Measurements from ENCODE around the gene COL20A1.

Gene COL20A1

DNA sequence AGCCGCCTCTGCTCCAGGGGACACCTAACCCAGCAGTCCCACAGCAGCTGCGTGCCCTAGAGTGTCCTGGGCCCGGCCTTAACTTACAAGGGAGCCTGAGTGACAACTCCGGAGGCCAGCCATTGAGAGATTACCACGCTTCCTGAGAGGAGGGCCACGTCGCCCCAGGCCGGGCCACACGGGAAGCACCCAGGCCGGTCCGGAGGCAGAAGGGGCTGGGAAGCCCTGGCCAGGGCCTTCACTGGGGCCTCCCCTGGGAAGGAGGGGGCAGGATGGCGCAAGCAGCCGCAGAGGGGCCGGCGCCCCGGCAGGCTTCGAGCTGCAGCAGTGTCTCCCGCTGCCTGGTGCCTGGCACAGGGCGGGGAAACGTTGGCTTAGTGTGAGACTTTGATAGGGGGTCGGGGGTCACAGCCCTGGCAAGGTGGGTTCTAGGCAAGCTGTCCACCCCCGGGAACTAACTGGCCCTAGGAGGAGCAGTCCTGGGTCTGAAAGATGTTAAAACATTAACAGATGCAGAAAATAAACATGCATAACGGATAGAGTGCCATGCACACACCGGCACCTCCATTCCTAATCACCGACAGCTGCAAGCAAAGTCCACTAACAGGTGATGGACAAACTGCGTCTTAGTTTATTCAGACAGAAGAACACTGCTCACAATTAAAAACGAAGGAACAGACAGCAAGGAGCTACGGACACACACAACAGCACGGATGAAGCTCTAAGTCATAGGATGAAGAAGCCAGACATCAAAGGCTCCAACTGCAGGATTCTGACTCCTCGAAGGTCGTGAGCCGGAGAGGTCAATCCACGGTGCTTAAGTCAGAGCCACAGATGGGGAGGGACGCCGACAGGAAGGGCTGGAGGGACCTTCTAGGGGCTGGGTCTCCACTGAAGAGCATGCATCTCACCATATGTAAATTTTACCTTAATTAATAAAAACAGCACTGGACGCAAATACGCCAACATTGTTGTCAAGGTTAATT is 50.8 kb downstream of the COL20A1 start:
- H3K27me3 ChIP-seq (ENCODE audit: control insufficient read depth, insufficient read depth, low read length) = no peaks in the 10 kb centered on the region
- no peaks in the 10 kb centered on the region for H3K9me3 ChIP-seq (ENCODE audit: control insufficient read depth, low read length)
- H3K4me3 ChIP-seq (ENCODE audit: low read length) = no peak overlapping the region
- H3K36me3 ChIP-seq (ENCODE audit: control insufficient read depth, insufficient read depth, low read length) = no peaks in the 10 kb centered on the region
- no peak overlapping the region for H3K9ac ChIP-seq (ENCODE audit: low read length)
- H3K4me1 ChIP-seq (ENCODE audit: control insufficient read depth, insufficient read depth, low read length) = no peaks in the 10 kb centered on the region

DNA sequence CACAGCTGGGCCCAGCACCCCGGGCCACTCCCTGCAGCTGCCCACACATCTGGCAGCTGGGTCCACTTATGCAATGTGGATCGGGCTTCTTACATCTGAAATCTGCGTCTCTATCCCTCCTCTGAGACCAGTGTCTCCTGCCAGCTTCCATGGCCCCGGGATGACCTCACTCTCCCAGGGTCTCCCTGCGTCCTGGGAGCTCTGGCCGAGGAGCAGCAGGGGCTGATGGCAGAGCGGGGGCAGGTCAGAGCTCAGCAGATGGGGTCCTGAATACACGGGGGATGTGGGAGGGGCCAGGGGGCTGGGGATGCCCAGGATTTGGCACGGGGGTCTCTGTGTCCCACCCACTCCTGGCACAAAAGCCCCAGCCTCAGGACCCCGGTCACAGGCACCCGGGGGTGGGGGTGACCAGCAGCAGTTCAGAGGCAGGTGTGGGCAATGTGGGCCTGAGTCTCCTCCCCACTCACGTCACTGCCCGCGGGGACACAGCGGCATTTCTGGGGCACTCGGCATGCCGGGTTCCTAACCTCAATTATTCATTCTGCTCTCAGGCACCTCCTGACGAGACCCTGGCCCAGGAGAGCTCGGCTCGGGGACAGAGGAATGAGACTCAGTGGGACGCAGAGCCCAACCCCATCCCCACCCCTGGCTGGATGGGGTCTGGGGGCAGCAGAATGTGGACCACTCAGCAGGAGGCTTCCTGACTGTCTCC is 51.8 kb downstream of the COL20A1 start:
- no peak overlapping the region for H3K9ac ChIP-seq (ENCODE audit: low read length)
- H3K4me1 ChIP-seq (ENCODE audit: control insufficient read depth, insufficient read depth, low read length) = no peaks in the 10 kb centered on the region
- no peaks in the 10 kb centered on the region for H3K27me3 ChIP-seq (ENCODE audit: control insufficient read depth, insufficient read depth, low read length)
- no peaks in the 10 kb centered on the region for H3K36me3 ChIP-seq (ENCODE audit: control insufficient read depth, insufficient read depth, low read length)
- H3K4me3 ChIP-seq (ENCODE audit: low read length) = no peak overlapping the region
- no peaks in the 10 kb centered on the region for H3K9me3 ChIP-seq (ENCODE audit: control insufficient read depth, low read length)

DNA sequence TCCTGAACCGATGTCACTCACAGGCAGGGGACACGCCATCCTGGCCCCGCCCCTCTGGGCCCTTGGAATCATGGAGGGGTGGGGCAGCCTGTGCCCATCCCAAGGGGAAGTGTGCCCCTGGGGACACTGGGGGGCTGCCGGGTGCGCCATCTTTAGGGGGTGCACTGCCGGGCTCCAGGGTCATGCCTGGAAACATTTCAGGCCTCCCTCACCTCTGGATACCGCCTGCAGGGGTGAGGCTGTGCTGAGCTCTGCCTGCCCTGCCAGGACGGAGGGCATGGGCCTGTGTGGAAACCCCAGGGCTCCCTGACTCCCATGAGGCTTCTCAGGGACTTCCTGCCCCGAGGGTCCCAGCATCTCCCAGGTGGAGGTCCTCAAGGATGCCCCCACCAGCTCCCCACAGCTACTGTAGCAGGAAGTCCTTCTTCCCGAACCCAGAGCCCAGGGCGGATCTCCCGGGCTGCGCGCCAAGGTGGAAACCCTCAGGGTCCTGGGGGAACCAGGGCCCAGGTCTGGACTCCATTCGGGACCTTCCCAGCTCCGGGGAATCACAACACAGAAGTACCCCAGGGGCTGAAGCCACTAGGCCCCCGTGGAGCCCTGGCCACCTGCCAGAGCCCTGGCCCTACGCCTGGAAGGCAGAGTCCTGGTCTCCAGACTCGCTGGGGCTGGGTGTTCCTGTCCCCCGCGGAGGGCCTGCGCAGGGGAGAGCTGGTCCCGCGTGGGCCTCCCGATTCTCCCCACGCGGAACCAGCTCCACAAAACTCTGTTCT is 52.5 kb downstream of the COL20A1 start:
- no peaks in the 10 kb centered on the region for H3K4me1 ChIP-seq (ENCODE audit: control insufficient read depth, insufficient read depth, low read length)
- H3K9ac ChIP-seq (ENCODE audit: low read length) = no peak overlapping the region
- no peaks in the 10 kb centered on the region for H3K36me3 ChIP-seq (ENCODE audit: control insufficient read depth, insufficient read depth, low read length)
- no peak overlapping the region for H3K4me3 ChIP-seq (ENCODE audit: low read length)
- no peaks in the 10 kb centered on the region for H3K9me3 ChIP-seq (ENCODE audit: control insufficient read depth, low read length)
- no peaks in the 10 kb centered on the region for H3K27me3 ChIP-seq (ENCODE audit: control insufficient read depth, insufficient read depth, low read length)

DNA sequence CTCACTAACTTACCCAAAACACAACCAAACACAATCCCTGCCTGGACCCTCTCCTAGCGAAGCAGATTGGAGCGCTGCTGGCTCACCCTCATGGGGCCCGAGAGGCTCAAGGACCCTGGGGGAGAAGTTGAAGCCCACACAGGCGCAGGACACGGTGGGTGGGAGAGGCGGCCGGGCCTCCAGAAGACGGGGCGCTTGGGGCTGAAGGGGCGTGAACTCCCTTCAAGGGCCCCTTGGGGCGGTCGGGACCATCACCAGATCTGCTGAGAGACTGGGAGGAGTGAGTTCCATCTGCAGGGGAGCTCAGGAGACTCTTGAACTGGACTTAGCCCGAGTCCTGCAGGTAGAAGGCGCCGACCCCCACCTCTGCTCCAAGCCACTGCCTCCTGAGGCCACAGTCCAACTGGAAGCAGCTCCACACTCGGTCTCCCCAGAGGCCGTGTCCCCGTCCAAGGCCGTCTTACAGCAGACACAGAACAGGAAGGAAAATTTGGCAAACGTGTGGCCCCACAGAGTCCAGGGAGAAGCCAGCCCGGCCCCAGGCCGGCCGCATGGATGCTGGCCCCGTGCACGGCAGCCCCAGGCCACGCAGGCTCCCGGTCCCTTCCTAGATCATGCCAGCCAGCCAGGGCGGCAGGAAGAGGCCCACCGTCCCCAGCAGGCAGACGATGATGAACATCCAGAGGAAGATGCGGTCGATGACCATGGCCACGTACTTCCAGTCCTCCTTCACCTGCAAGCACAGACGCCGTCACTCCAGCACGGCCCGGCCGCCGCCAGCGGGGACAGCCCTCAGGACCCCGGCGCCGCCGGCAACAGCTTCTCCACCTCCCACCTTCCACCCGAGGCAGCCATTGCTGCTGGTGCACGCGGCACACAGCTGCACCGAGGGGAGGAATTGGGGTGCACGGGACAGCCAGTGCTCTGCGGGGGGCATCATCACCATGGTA is 53.4 kb downstream of the COL20A1 start:
- Histone ChIP-seq H3K9ac (ENCODE audit: low read length) (no peak overlapping the region), H3K9me3 (ENCODE audit: control insufficient read depth, low read length) (no peaks in the 10 kb centered on the region), H3K4me1 (ENCODE audit: control insufficient read depth, insufficient read depth, low read length) (no peaks in the 10 kb centered on the region), H3K4me3 (ENCODE audit: low read length) (no peak overlapping the region), H3K27me3 (ENCODE audit: control insufficient read depth, insufficient read depth, low read length) (no peaks in the 10 kb centered on the region), H3K36me3 (ENCODE audit: control insufficient read depth, insufficient read depth, low read length) (no peaks in the 10 kb centered on the region)

DNA sequence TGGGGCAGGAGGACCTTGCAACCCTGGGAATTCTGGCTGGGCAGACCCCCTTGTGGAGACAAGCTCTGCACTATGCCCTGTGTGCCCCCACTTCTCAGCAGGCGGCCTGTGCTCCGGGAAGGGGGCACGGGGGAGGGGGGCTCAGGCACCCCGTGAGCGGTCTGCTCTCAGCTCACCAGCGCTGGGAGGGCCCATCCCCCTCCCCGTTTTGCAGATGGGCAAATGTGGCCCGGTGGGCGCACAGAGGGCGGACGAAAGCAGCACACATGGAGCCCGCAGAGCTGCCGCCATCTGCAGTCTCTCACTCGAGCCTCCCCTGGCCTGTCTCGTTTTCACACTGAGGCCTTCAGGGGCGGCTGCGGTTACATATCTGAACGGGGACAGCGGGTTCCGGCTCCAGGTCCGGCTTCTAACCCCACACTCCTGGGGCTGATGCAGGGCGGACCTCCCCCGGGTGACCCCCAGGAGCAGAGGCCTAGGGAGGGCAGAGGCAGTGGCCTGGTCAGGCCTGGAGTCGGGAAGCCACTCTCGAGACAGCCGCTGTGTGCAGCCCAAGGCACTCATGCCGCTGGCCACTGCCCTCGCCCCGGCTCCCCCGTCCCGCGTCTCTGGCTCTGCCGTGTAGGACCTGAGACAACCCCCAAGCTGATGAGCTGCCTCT is 54.2 kb downstream of the COL20A1 start:
- no peak overlapping the region for H3K9ac ChIP-seq (ENCODE audit: low read length)
- H3K27me3 ChIP-seq (ENCODE audit: control insufficient read depth, insufficient read depth, low read length) = no peaks in the 10 kb centered on the region
- H3K9me3 ChIP-seq (ENCODE audit: control insufficient read depth, low read length) = no peaks in the 10 kb centered on the region
- H3K4me1 ChIP-seq (ENCODE audit: control insufficient read depth, insufficient read depth, low read length) = no peaks in the 10 kb centered on the region
- no peaks in the 10 kb centered on the region for H3K36me3 ChIP-seq (ENCODE audit: control insufficient read depth, insufficient read depth, low read length)
- no peak overlapping the region for H3K4me3 ChIP-seq (ENCODE audit: low read length)

DNA sequence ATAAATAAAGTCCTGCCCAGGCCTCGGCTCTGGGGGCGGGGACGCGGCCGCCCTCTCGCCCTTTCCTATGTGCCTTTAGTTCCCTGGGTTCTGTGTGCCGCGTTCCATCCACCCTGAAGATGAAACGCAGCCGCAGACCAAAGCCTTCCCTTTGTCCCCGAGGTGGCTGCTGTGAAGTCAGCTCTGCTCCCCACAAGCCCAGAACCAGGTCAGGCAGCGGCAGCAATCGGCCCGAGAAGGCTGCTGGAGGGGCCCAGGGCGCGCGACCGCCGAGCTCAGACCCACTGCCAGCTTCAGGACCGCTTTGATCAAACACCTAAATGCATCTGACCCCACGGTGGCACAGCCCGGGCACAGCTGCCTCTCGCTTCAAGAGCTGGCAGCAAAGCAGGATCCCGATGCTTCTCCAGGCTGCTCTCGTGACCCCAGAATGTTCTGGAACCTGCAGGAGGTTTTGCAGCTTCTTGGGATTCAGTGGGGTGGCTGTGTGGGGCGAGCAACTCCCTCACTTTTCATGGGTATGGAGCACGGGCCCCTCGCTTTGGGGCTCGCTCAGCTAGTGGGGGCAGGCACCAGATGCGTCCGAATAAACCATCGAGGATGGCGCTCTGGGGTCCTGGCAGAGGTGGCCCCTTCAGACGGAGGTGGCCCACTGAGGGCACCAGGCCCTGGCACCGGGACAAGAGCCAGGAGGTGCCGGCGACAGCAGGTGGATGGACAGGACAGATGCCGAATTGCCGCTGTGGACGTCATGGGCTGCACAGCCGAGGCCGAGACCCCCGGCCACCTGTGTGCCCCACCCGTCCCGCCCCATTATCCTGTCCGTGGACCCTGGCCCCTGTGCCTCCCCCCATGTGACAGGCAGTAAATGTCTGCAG is 55.2 kb downstream of the COL20A1 start:
- Histone ChIP-seq H3K36me3 (ENCODE audit: control insufficient read depth, insufficient read depth, low read length) (no peaks in the 10 kb centered on the region), H3K4me1 (ENCODE audit: control insufficient read depth, insufficient read depth, low read length) (no peaks in the 10 kb centered on the region), H3K9ac (ENCODE audit: low read length) (no peak overlapping the region), H3K4me3 (ENCODE audit: low read length) (no peak overlapping the region), H3K27me3 (ENCODE audit: control insufficient read depth, insufficient read depth, low read length) (no peaks in the 10 kb centered on the region), H3K9me3 (ENCODE audit: control insufficient read depth, low read length) (no peaks in the 10 kb centered on the region)

DNA sequence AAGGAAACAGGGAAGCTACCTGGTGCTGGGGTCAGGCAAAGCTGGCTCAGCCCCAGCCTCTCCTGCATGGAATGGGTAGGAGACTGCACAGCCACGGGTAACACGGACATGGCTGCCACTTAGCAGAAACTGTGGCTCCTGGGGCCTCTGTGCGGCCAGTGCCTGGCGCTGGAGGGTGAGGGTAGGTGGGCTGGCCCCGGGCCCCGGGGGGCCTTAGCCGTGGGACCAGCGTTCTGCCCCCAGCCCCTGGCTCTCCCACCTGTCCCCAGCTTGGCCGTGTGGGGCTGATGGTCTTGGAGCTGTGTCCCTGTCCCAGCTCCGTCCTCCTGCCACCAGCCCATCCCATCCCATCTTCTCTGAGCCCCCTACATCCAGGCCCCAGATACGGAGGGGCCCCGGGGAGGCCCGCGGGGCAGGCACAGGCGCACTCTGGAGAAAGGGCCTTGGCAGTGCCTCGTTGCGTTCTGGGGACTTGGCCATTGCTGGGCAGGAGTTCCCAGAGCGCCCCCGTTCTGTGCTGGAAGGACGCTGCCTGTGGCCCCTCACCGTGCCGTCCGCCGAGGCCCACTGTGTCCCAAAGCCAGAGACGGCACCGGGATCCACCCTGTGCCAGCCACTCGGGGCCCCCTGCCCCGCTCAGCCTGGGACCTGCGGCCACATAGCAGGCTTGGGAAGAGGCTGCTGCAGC is 56.0 kb downstream of the COL20A1 start:
- no peaks in the 10 kb centered on the region for H3K4me1 ChIP-seq (ENCODE audit: control insufficient read depth, insufficient read depth, low read length)
- H3K4me3 ChIP-seq (ENCODE audit: low read length) = no peak overlapping the region
- H3K27me3 ChIP-seq (ENCODE audit: control insufficient read depth, insufficient read depth, low read length) = no peaks in the 10 kb centered on the region
- no peaks in the 10 kb centered on the region for H3K9me3 ChIP-seq (ENCODE audit: control insufficient read depth, low read length)
- no peaks in the 10 kb centered on the region for H3K36me3 ChIP-seq (ENCODE audit: control insufficient read depth, insufficient read depth, low read length)
- no peak overlapping the region for H3K9ac ChIP-seq (ENCODE audit: low read length)

DNA sequence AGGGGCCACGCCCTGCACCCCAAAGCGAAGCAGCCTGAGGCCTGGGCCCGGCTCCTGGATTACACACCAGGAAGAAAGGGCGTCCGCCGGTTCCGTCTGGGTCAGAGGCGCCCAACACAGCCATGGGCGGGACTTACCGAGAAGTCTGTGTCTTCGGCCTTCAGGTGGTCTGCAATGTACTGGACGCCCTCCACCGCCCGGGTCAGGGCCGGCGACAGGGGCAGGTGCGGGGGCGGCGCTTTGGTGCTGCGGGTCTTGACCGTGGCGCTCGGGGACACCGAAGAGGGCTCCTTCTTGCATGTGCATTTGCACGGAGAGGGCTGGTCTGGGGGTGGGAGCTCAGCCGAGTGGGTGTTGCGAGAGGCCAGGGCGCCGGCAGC is 56.5 kb downstream of the COL20A1 start:
- Histone ChIP-seq H3K9me3 (ENCODE audit: control insufficient read depth, low read length) (no peaks in the 10 kb centered on the region), H3K27me3 (ENCODE audit: control insufficient read depth, insufficient read depth, low read length) (no peaks in the 10 kb centered on the region), H3K36me3 (ENCODE audit: control insufficient read depth, insufficient read depth, low read length) (no peaks in the 10 kb centered on the region)

DNA sequence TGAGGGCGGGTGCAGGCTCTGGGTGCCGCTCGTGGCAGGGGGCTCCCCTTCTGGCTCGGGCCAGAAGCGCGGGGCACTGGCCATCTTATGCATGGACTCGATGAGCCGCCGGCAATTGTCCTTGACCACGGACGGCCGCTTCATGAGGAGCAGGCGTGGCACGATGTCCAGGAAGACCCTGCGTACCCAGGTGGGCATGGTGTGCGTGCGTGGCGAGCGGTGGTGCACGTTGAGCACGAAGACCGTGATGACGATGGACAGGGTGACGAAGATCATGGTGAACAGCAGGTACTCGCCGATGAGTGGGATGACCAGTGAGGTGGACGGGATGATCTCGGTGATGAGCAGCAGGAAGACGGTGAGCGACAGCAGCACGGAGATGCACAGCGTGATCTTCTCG is 57.2 kb downstream of the COL20A1 start:
- Histone ChIP-seq H3K4me3 (ENCODE audit: low read length) (no peak overlapping the region), H3K9me3 (ENCODE audit: control insufficient read depth, low read length) (no peaks in the 10 kb centered on the region), H3K9ac (ENCODE audit: low read length) (no peak overlapping the region), H3K36me3 (ENCODE audit: control insufficient read depth, insufficient read depth, low read length) (no peaks in the 10 kb centered on the region), H3K27me3 (ENCODE audit: control insufficient read depth, insufficient read depth, low read length) (no peaks in the 10 kb centered on the region), H3K4me1 (ENCODE audit: control insufficient read depth, insufficient read depth, low read length) (no peaks in the 10 kb centered on the region)

More for the DNA sequence above, 56.5 kb downstream of the COL20A1 start:
- H3K9ac ChIP-seq (ENCODE audit: low read length) = no peak overlapping the region
- no peak overlapping the region for H3K4me3 ChIP-seq (ENCODE audit: low read length)
- H3K4me1 ChIP-seq (ENCODE audit: control insufficient read depth, insufficient read depth, low read length) = no peaks in the 10 kb centered on the region
